K562 treated with DMSO at 1 percent for 48 hours (cell line): ENCODE measurements around the gene SH3BP1. TPM values are rescaled to one million over a fixed set of nuclear protein-coding genes. Genes with fewer than 3 reads are reported as not detected.

Source experiments
- total RNA-seq: library from RNA; unstranded; fragments of 300-600 nt; gene quantifications from 2 replicates; pipeline ENCODE4 v1.2.3, GENCODE V29; 2022; ENCODE audit warnings: low replicate concordance; ENCODE audit errors: extremely low read depth

Gene SH3BP1, protein sequence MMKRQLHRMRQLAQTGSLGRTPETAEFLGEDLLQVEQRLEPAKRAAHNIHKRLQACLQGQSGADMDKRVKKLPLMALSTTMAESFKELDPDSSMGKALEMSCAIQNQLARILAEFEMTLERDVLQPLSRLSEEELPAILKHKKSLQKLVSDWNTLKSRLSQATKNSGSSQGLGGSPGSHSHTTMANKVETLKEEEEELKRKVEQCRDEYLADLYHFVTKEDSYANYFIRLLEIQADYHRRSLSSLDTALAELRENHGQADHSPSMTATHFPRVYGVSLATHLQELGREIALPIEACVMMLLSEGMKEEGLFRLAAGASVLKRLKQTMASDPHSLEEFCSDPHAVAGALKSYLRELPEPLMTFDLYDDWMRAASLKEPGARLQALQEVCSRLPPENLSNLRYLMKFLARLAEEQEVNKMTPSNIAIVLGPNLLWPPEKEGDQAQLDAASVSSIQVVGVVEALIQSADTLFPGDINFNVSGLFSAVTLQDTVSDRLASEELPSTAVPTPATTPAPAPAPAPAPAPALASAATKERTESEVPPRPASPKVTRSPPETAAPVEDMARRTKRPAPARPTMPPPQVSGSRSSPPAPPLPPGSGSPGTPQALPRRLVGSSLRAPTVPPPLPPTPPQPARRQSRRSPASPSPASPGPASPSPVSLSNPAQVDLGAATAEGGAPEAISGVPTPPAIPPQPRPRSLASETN
- total RNA-seq = not detected in 2 replicates

DNA sequence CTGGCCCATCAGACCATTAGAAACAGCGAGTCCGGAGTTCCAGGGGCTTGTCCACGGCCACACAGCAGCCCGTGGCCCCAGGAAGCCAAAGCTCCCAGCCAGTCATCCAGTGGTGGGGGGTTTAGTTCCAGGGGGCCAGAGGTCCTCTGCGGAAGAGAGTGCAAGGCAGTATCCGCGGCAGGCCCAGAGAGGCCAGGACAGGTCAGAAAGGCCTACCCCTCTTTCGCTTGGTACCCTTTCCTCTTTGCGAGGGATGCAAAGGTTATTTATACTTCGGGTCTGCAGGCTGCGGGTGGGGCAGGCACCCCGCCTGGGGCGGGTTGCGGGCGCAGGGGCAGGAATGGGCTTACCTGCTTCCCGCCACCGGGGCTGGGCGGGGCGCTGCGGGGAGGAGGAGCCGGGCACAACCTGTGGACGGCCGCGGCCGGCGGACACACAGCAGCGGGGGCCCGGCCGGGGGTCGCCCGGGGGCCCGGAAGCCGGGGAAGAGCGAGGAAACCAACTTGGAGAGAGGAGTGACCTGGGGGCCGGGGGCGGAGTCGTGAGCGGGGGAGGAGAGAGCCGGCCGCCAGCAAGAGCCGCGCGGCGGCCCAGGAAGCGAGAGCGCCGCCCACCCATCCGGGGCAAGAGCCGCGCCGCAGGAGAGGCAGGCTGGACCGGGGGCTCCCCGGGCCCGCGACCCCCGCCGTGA lies at the start of gene SH3BP1:
Gene SH3BP1, plus strand, starts transcription at position 600 of the 691 bp plus-strand sequence. CDS start 119 bp downstream, outside the sequence.

DNA sequence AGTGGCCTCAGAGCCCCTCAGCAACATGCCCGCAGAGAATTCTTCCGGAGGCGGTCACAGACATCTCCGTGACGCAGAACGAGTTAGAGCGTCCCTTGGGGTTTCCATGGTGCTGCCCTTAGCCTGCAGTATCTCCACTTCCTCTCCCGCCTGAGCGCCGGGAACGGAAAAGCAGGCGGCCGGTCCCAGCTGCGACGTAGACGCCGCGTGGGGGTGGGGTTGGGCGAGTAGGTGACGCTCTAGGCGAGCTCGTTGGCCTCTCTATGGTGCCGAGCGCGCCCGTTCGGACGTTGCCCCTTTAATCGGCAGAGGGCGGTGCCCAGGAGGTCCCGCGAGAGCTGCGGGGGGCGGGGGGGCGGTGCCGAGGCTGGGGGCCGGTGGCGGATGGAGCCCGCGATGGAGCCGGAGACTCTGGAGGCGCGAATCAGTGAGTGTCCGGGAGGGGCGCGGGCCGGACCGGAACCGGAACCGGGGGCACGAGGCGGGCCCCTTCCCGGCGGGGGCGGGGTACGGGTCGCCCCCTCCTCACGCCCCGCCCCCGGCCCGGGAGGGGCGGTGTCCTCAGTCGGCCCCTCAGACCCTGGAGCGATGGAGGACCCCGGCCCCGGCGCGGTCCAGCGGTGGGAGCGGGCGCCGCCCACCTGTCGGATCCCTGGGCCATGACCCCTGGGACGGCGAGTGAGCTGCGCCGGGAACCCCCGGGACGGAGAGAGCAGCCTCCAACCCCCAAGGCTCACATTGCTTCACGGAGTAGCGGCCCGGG lies 30.8 kb upstream of the SH3BP1 start, which contains the start of gene GGA1:
Gene GGA1, plus strand, starts transcription at position 358 of the 763 bp plus-strand sequence. Its CDS starts 27 bp downstream, at position 385.

DNA sequence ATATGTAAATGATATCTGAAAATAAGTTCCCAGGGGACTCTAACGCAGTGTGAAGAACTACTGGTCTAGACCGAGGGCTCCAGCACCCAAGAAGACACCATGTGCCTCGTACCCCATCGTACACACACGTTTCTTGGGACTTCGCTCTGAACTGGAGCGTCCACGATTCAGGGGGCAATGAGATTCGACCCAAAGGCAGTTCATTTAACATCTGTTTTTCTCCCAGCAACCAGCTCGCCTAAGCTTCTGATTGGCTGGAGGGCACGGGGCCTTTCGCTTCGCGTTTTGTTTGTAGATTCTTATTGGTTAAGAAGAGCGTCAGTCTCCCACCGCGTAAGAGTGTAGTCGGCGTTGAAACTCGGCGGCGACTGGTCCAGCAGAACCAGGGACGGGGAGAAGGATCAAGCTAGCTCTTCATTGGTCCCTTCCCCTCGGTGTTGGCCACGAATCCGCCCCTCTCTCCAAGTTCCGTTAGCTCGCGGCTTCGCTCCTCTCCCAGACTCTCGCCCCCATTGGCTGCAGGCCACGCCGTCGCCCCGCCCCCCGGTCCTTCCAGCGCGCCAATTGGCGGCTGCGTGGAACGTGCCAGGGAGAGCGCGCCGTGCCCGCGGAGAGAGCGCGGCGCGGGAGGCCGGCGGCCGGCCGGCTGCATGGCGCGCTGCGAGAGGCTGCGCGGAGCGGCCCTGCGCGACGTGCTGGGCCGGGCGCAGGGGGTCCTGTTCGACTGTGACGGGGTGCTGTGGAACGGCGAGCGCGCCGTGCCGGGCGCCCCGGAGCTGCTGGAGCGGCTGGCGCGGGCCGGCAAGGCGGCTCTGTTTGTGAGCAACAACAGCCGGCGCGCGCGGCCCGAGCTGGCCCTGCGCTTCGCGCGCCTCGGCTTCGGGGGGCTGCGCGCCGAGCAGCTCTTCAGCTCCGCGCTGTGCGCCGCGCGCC lies 18.9 kb downstream of the SH3BP1 start, which contains the start of gene PDXP:
Gene PDXP, plus strand, starts transcription at position 591 of the 933 bp plus-strand sequence. Its CDS starts 60 bp downstream, at position 651.

DNA sequence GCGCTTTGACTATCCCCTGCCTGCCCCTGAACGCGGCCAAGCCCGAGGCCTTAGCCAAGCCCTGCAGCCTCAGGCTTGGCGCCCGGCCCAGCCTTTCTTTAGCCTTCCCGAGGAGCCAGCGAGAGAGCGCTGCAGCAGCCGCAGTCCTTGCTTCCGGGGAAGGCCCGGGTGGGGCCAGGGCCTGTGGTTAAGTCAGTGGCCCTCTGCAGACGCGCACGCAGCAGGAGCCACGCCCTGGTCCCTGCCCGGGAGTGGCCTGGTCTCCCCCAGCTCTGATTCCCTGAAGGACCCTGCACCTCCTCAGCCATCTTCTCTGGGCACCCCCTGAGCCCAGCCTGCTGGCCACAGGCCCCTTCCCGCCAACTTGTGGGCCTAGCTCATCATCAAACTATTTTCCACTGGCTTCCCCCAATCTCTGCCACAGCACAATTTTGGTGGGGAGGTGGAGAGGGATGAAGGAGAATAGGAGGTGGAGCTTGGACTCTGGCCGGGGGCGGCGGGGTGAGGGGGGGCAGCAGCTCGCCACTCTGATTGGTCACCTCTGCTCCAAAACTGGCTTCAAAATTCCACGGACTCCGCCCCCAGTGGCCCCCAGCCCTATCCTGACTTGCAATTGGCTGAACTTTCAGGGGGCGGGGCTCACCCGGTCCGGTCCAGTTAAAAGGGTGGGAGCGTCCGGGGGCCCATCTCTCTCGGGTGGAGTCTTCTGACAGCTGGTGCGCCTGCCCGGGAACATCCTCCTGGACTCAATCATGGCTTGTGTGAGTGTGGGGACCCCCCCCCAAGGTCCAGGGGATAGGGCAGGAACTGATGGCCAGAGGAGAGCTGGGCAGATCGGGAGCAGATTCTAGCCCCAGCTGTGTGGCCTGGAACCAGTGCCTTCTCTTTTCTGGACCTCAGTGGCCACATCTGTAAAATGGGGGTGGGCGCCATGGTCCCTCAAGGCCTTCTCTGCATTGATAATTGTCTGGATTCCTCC lies 35.8 kb downstream of the SH3BP1 start, which contains the start of gene LGALS1:
Gene LGALS1, plus strand, starts transcription at position 686 of the 979 bp plus-strand sequence. Its CDS starts 67 bp downstream, at position 753.

DNA sequence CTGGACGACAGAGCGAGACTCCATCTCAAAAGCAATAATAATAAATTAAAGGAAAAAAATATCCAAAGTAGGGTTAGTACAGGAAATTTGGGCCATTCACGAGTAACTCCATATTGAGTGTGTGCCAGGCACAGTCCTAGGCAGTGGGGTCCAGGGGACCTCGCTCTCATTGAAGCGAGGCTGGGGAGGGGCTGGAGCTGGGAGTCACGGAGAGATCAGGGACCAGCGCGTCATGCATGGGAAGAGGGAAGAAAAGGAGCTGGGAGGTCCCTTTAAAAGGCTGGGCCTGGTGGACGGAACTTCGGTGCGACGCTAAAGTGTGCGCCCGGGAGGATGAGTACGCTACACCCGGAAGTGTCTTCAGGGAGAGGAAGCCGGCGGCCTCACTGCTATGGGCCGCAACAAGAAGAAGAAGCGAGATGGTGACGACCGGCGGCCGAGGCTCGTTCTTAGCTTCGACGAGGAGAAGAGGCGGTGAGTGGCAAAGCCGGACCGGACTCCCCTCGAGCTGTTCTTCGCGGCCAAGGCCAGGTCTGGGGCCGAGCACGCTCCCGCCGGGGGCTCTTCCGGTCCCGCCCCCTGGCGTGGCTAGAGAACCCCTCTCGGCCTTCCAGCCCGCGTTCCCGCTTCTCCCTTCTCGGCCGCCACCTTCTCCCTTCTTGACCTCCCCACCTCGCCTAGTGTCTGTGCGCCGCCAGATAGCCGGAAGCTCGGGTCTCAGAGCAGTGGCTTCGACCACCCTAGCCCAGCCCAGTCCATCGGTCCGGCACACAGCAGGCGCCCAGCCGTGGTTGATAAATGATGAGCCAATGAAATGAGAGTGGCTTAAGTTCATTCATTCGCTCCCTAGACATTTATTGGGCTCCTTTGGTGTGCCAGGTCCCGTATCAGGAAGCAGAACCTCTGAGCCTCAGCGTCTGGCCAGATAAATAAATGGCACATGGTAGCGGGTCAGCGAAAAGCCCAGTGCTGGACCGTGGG lies 46.8 kb downstream of the SH3BP1 start, which contains the start of gene NOL12:
Gene NOL12, plus strand, starts transcription at position 342 of the 981 bp plus-strand sequence. Its CDS starts 50 bp downstream, at position 392.

DNA sequence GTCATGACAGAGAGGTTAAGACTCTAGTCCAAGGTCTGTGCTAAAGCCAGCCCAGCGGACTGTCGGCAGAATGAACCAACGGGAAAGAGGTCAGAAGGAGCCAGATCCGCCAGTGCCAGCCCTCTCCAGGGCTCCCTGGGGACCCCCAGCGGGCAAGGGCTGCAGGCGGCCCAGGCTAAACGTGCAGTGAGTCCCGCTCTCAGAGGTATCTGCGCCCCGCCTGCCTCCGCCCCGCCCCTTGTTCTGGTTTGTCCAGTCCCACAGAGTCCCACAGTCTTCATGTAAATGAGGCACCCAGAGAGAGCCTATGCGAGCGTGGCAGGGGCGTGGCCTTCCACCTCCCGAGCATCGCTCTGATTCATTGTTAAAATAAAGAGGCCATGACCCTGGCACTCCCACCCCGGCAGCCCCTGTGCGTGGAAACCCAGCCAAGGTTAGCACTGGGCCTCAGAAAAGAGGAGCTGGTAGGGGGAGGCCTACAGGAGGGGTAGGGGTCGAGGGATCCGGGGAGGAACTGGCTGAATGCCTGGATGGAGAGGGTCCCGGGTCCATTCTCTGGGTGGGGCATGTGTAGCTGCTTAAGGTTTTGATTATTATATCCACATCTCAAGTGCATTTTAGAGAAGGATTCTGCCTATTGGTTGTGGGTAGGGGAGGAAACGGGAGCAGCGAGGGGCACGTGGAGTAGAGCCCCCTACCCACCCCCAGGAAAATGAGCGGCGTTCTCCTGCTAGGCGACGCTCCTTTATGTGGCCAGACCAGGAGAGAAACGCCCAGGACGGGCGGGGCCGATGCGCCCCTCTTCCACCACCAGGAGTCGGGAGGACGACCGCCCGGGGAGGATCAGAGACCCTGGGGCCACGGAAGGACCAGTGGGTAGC lies 57.4 kb downstream of the SH3BP1 start, which contains the start of gene TRIOBP:
Gene TRIOBP, plus strand, starts transcription at position 392 of the 881 bp plus-strand sequence. CDS start 4,318 bp downstream, outside the sequence.

Other genes starting within 250 kb of the SH3BP1 start
- gene ELFN2, start 212.2 kb upstream of the SH3BP1 start, total RNA-seq = not detected in 2 replicates
- not detected in 2 replicates for gene MFNG, start 153.3 kb upstream of the SH3BP1 start, total RNA-seq
- gene CARD10, start 120.3 kb upstream of the SH3BP1 start, total RNA-seq = not detected in 2 replicates
- not detected in 2 replicates for gene CDC42EP1, start 79.2 kb upstream of the SH3BP1 start, total RNA-seq
- gene LGALS2, start 59.6 kb upstream of the SH3BP1 start, total RNA-seq = not detected in 2 replicates
- not detected in 2 replicates for gene GGA1, start 30.8 kb upstream of the SH3BP1 start, total RNA-seq
- gene PDXP, start 19.1 kb downstream of the SH3BP1 start, total RNA-seq = not detected in 2 replicates
- gene LGALS1, start 36.0 kb downstream of the SH3BP1 start, total RNA-seq = not detected in 2 replicates
- not detected in 2 replicates for gene NOL12, start 46.7 kb downstream of the SH3BP1 start, total RNA-seq
- not detected in 2 replicates for gene TRIOBP, start 57.4 kb downstream of the SH3BP1 start, total RNA-seq
- gene GCAT, start 168.3 kb downstream of the SH3BP1 start, total RNA-seq = not detected in 2 replicates
- gene GALR3, start 183.7 kb downstream of the SH3BP1 start, total RNA-seq = not detected in 2 replicates
- not detected in 2 replicates for gene ANKRD54, start 204.7 kb downstream of the SH3BP1 start, total RNA-seq
- 851 TPM in 1 of 2 replicates, not detected in the other for gene EIF3L, start 209.8 kb downstream of the SH3BP1 start, total RNA-seq